Measurements from ENCODE around the gene MYT1. TPM values are rescaled to one million over a fixed set of nuclear protein-coding genes. Genes with fewer than 3 reads are reported as not detected.

MYT1 gene
- total and polyA plus RNA-seq, 2 of the 13 experiments (the other 11 are each of a cell fraction or from before 2014, with no cell fraction given), result 0.58 to 2.5 TPM

DNA sequence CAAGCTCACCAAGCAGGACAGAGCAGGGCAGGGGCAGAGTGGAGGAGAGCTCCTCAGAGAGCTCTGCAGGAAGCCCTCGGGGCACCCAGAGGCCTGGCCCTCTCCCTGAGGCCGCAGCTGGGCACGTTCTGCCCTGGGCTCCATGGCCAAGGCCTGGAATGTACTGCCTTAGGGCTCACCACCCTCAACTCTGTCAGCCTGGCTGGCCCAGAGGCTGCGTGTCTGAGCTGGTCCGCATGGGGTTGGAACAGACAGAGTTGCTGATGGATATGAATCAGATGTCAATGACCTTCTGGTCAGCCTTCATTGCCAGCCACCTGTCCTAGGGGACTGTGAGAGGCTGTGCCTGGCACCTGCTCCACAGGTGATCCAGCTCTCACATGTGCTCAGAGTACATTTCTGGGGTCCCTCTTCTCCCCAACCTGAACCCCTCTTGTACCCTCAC lies 58.1 kb downstream of the MYT1 start (continued):
- TF ChIP-seq TAF15 (IDR thresholded peaks at IDR 0.05; ENCODE audit: low read depth, low read length, poor library complexity, severe bottlenecking) (no peak), GLI4 (CRISPR knock-in tag; IDR thresholded peaks at IDR 0.05; ENCODE audit: borderline replicate concordance) (no peak), ZNF569 (CRISPR knock-in tag; IDR thresholded peaks at IDR 0.05; ENCODE audit: borderline replicate concordance) (no peak), SALL1 (CRISPR knock-in tag; IDR thresholded peaks at IDR 0.05) (no peak), ZNF567 (CRISPR knock-in tag; IDR thresholded peaks at IDR 0.05; ENCODE audit: borderline replicate concordance) (no peak), SP2 (CRISPR knock-in tag; IDR thresholded peaks at IDR 0.05) (no peak; the same call in 1 of the 2 replicates), ZNF143 (CRISPR knock-in tag; IDR thresholded peaks at IDR 0.05) (no peak), FOXJ3 (CRISPR knock-in tag; IDR thresholded peaks at IDR 0.05; ENCODE audit: borderline replicate concordance) (no peak), ZNF788 (CRISPR knock-in tag; IDR thresholded peaks at IDR 0.05; ENCODE audit: borderline replicate concordance) (no peak), ZNF607 (CRISPR knock-in tag; IDR thresholded peaks at IDR 0.05; ENCODE audit: borderline replicate concordance) (0 out of 2 replicates have a peak, but pooled peaks have one; percentile 26), ZNF572 (CRISPR knock-in tag; IDR thresholded peaks at IDR 0.05) (no peak), HNRNPLL (IDR thresholded peaks at IDR 0.05; ENCODE audit: low read depth, low read length, poor library complexity, severe bottlenecking) (no peak), ATF7 (IDR thresholded peaks at IDR 0.05) (no peak), ATF7 (CRISPR knock-in tag; IDR thresholded peaks at IDR 0.05) (no peak), FOXA1 (IDR thresholded peaks at IDR 0.05) (no peak), FOXA1 (CRISPR knock-in tag; IDR thresholded peaks at IDR 0.05) (no peak), ZC3H13 (CRISPR knock-in tag; IDR thresholded peaks at IDR 0.05) (no peak), SNAI1 (CRISPR knock-in tag; IDR thresholded peaks at IDR 0.05; ENCODE audit: borderline replicate concordance) (no peak), TMF1 (CRISPR knock-in tag; IDR thresholded peaks at IDR 0.05; ENCODE audit: low read depth) (no peak), MED1 (CRISPR knock-in tag; IDR thresholded peaks at IDR 0.05) (no peak), NR1H2 (CRISPR knock-in tag; IDR thresholded peaks at IDR 0.05; ENCODE audit: borderline replicate concordance, low read depth) (no peak), KDM2A (CRISPR knock-in tag; IDR thresholded peaks at IDR 0.05; ENCODE audit: borderline replicate concordance, low read depth) (no peak), ARNT (IDR thresholded peaks at IDR 0.05) (no peak), ZNF709 (CRISPR knock-in tag; IDR thresholded peaks at IDR 0.05) (no peak), ZNF343 (CRISPR knock-in tag; IDR thresholded peaks at IDR 0.05) (no peak), TBL1XR1 (IDR thresholded peaks at IDR 0.05; ENCODE audit: borderline replicate concordance, low read length, partially characterized antibody) (no peak), HDAC1 (CRISPR knock-in tag; IDR thresholded peaks at IDR 0.05) (no peak)
- TF ChIP-seq, protein P1, sequence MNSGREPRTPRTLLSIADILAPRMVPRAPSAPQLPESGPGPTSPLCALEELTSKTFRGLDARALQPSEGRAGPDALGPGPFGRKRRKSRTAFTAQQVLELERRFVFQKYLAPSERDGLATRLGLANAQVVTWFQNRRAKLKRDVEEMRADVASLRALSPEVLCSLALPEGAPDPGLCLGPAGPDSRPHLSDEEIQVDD (CRISPR knock-in tag; IDR thresholded peaks at IDR 0.05; ENCODE audit: borderline replicate concordance), result no peak
- TF ChIP-seq, protein P2, sequence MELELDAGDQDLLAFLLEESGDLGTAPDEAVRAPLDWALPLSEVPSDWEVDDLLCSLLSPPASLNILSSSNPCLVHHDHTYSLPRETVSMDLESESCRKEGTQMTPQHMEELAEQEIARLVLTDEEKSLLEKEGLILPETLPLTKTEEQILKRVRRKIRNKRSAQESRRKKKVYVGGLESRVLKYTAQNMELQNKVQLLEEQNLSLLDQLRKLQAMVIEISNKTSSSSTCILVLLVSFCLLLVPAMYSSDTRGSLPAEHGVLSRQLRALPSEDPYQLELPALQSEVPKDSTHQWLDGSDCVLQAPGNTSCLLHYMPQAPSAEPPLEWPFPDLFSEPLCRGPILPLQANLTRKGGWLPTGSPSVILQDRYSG (CRISPR knock-in tag; IDR thresholded peaks at IDR 0.05), result no peak
- TF ChIP-seq, protein P3, sequence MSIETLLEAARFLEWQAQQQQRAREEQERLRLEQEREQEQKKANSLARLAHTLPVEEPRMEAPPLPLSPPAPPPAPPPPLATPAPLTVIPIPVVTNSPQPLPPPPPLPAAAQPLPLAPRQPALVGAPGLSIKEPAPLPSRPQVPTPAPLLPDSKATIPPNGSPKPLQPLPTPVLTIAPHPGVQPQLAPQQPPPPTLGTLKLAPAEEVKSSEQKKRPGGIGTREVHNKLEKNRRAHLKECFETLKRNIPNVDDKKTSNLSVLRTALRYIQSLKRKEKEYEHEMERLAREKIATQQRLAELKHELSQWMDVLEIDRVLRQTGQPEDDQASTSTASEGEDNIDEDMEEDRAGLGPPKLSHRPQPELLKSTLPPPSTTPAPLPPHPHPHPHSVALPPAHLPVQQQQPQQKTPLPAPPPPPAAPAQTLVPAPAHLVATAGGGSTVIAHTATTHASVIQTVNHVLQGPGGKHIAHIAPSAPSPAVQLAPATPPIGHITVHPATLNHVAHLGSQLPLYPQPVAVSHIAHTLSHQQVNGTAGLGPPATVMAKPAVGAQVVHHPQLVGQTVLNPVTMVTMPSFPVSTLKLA (IDR thresholded peaks at IDR 0.05), result no peak

Measured in HepG2 (cell line).